ENCODE measurements around the gene MPV17L2.

MPV17L2 gene

GRCh38 chr19:18224525-18225354 lies 31.7 kb downstream of the MPV17L2 start:
- no peak for DNase-seq (ENCODE audit: low read depth)
- H3K4me3 ChIP-seq (ENCODE audit: low read depth, low read length), result no peak overlapping the region
- no peak for TF ChIP-seq CTCF (IDR thresholded peaks at IDR 0.05; ENCODE audit: low read depth, low read length)
- no peak for TF ChIP-seq POLR2A (IDR thresholded peaks at IDR 0.05; ENCODE audit: extremely low read depth, insufficient read length)
- no peak for TF ChIP-seq MAX (IDR thresholded peaks at IDR 0.05; ENCODE audit: low read depth, low read length)
- TF ChIP-seq MYC (IDR thresholded peaks at IDR 0.05; ENCODE audit: low read depth, low read length), result no peak

GRCh38 chr19:18225355-18225701 lies 32.3 kb downstream of the MPV17L2 start:
- no peak for DNase-seq (ENCODE audit: low read depth)
- TF ChIP-seq CTCF (IDR thresholded peaks at IDR 0.05; ENCODE audit: low read depth, low read length) (no peak), POLR2A (IDR thresholded peaks at IDR 0.05; ENCODE audit: extremely low read depth, insufficient read length) (no peak), MAX (IDR thresholded peaks at IDR 0.05; ENCODE audit: low read depth, low read length) (no peak), MYC (IDR thresholded peaks at IDR 0.05; ENCODE audit: low read depth, low read length) (no peak)
- no peak overlapping the region for H3K4me3 ChIP-seq (ENCODE audit: low read depth, low read length)

GRCh38 chr19:18225702-18226468 lies 32.9 kb downstream of the MPV17L2 start, which contains the start of gene PDE4C:
Gene PDE4C, minus strand, starts transcription at chr19:18226438. Its CDS starts 23 bp downstream, at chr19:18226415.
- TF ChIP-seq CTCF (IDR thresholded peaks at IDR 0.05; ENCODE audit: low read depth, low read length) (no peak), MAX (IDR thresholded peaks at IDR 0.05; ENCODE audit: low read depth, low read length) (no peak), MYC (IDR thresholded peaks at IDR 0.05; ENCODE audit: low read depth, low read length) (no peak)
- no peak for DNase-seq (ENCODE audit: low read depth)
- H3K4me3 ChIP-seq (ENCODE audit: low read depth, low read length), result no peak within 1 kb of the TSS

GRCh38 chr19:18226956-18227780 lies 34.1 kb downstream of the MPV17L2 start:
- H3K4me3 ChIP-seq (ENCODE audit: low read depth, low read length), result no peak overlapping the region
- TF ChIP-seq POLR2A (IDR thresholded peaks at IDR 0.05; ENCODE audit: extremely low read depth, insufficient read length), result no peak
- DNase-seq (ENCODE audit: low read depth), result no peak

GRCh38 chr19:18227781-18228271 lies 34.8 kb downstream of the MPV17L2 start:
- TF ChIP-seq CTCF (IDR thresholded peaks at IDR 0.05; ENCODE audit: low read depth, low read length) (no peak), MAX (IDR thresholded peaks at IDR 0.05; ENCODE audit: low read depth, low read length) (no peak), MYC (IDR thresholded peaks at IDR 0.05; ENCODE audit: low read depth, low read length) (no peak), POLR2A (IDR thresholded peaks at IDR 0.05; ENCODE audit: extremely low read depth, insufficient read length) (no peak)
- no peak overlapping the region for H3K4me3 ChIP-seq (ENCODE audit: low read depth, low read length)
- DNase-seq (ENCODE audit: low read depth), result no peak

Data from NB4 (cell line).